NT2/D1 (cell line): ENCODE results near the gene PLCB3.

ENCODE experiments used
- DNase-seq: peaks from one replicate; pipeline ENCODE4 v3.0.0-alpha.2; 2011; ENCODE audit warnings: low read depth, low spot score
- H3K27me3 ChIP-seq: 2 replicates; pipeline ENCODE4 v1.6.0; 2011; ENCODE audit warnings: mild to moderate bottlenecking; ENCODE audit not compliant: insufficient read length, insufficient read depth
- H3K36me3 ChIP-seq: 2 replicates; pipeline ENCODE4 v1.6.1; 2011; ENCODE audit warnings: mild to moderate bottlenecking, low read length, mixed read lengths; ENCODE audit not compliant: insufficient read depth, insufficient read length
- H3K4me1 ChIP-seq: 2 replicates; pipeline ENCODE4 v1.5.1; 2011; ENCODE audit not compliant: insufficient read depth, insufficient read length
- H3K4me3 ChIP-seq: 2 replicates; pipeline ENCODE4 v1.5.1; 2011; ENCODE audit warnings: low read depth; ENCODE audit not compliant: insufficient read length
- H3K9ac ChIP-seq: 2 replicates; pipeline ENCODE4 v1.6.0; 2011; ENCODE audit warnings: low read depth; ENCODE audit not compliant: insufficient read length
- H3K9me3 ChIP-seq: 2 replicates; pipeline ENCODE4 v1.5.1; 2011; ENCODE audit warnings: mild to moderate bottlenecking, low read length; ENCODE audit not compliant: insufficient read depth
- SUZ12 ChIP-seq: IDR thresholded peaks from 2 replicates; pipeline ENCODE4 v1.6.1; 2011; ENCODE audit not compliant: insufficient read length, insufficient read depth; ENCODE audit errors: extremely low read depth
- YY1 ChIP-seq: IDR thresholded peaks from 2 replicates; pipeline ENCODE4 v1.6.1; 2011; ENCODE audit not compliant: insufficient read length, insufficient read depth
- ZNF274 ChIP-seq: IDR thresholded peaks from 2 replicates; pipeline ENCODE4 v1.6.1; 2011; ENCODE audit warnings: mild to moderate bottlenecking, low read depth, low read length

PLCB3 gene

DNA sequence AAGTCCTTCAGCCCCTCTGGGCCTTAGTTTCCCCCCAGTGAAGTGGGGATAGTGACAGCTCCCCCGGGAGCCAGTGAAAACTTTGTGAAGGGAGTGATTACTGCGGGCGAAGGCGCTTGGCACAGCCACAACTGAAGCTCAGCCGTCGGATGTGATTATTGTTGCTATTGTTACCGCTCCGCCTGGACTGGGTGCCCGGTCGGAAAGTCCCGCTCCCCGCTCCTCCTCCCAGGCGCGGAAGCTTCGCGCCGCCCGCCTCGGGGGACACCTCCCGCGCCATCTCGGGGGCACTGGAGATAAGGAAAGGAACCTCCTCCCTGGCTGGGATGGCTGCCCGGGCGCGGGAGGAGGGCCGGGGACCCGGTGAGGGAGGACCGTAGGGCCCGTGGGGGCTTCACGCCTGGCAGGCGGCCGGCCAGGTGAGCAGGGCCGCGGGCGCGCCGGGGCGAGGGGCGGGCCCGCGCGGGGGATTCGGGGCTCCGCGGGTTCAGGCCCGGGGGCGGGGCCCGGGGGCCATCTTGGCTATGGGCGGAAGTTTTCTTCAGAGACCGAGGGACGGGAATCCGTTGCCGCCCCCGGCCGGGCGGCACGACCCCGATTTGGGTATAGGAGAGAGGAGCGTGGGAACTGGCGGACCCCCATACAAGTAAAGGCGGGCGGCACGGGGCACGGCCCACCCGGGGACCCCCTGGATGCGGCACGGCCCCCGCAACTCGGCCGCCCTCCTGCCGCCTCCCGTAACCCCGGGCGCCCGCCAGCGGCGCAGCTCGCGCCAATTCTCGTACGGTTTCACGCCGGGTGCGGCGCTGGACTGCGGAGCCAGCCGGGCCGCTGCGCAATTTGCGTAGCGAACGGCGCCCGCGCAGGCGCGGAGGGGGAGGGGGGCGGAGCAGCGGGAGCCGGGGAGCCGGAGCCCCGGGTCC, 33.9 kb downstream of the PLCB3 start, which contains the start of gene GPR137:
Gene GPR137 (plus strand): TSS at position 887 of the 923 bp plus-strand sequence. CDS start 677 bp downstream, outside the sequence.
- H3K9me3 ChIP-seq: no peaks in the 10 kb centered on the region
- peaks cover 2% of the 10 kb centered on the region for H3K4me1 ChIP-seq
- peak; percentile 84 for TF ChIP-seq YY1
- TF ChIP-seq ZNF274: no peak
- no peak for TF ChIP-seq SUZ12
- H3K9ac ChIP-seq: peak within 1 kb of the TSS; percentile 93
- H3K27me3 ChIP-seq: peaks cover 12% of the 10 kb centered on the region
- peak within 1 kb of the TSS; percentile 75 for H3K4me3 ChIP-seq
- H3K36me3 ChIP-seq: peaks cover 23% of the 10 kb centered on the region
- DNase-seq: no peak

DNA sequence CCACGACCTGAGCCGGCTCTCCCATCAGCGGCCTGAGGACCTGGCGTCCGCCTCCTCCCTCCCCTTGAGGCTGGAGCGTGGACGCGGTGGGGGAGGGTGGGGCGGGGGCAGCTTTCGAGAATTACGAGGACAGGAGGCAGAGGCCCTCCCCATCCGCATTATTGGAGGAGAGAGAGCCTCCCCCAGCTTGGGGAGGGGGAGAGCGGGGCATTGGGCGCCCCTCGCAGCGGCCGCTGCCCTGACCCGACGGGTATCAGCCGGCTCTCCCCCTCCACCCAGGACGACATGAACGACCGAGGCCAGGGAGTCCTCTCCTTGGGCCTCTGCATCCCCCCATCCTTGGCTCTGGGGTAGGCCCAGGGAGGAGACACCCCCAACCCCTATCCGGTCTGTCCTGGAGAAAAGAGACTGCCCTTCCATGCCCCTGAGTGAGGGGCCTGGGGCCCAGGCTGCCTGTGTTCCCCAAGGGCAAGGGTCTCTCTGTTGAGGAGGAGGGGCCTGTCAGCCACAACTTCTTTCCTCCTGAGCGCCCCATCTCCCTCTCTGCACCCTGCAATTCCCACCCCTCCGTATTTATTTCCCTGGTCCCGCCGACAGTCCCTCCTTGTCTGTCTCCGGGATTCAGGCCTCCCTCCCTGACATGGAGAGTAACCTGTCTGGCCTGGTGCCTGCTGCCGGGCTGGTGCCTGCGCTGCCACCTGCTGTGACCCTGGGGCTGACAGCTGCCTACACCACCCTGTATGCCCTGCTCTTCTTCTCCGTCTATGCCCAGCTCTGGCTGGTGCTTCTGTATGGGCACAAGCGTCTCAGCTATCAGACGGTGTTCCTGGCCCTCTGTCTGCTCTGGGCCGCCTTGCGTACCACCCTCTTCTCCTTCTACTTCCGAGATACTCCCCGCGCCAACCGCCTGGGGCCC, 34.8 kb downstream of the PLCB3 start:
- no peaks in the 10 kb centered on the region for H3K9me3 ChIP-seq
- TF ChIP-seq ZNF274: no peak
- no peak for TF ChIP-seq YY1
- TF ChIP-seq SUZ12: no peak
- H3K36me3 ChIP-seq: peaks cover 23% of the 10 kb centered on the region
- no peak for DNase-seq
- H3K27me3 ChIP-seq: peaks cover 21% of the 10 kb centered on the region
- peak overlapping the region; percentile 93 for H3K9ac ChIP-seq
- peaks cover 4% of the 10 kb centered on the region for H3K4me1 ChIP-seq
- H3K4me3 ChIP-seq: peak overlapping the region; percentile 75

GRCh38 chr11:64286801-64287159, 35.5 kb downstream of the PLCB3 start:
- peaks cover 6% of the 10 kb centered on the region for H3K4me1 ChIP-seq
- H3K9me3 ChIP-seq: no peaks in the 10 kb centered on the region
- TF ChIP-seq ZNF274 (no peak), SUZ12 (no peak), YY1 (no peak)
- H3K27me3 ChIP-seq: peaks cover 28% of the 10 kb centered on the region
- DNase-seq: no peak
- no peak overlapping the region for H3K9ac ChIP-seq
- peaks cover 20% of the 10 kb centered on the region for H3K36me3 ChIP-seq
- no peak overlapping the region for H3K4me3 ChIP-seq

- TF ChIP-seq SUZ12 (no peak), YY1 (no peak), ZNF274 (no peak)
- H3K9me3 ChIP-seq: no peaks in the 10 kb centered on the region
- H3K27me3 ChIP-seq: peaks cover 38% of the 10 kb centered on the region
- no peak for DNase-seq
- H3K9ac ChIP-seq: no peak overlapping the region
- H3K4me1 ChIP-seq: peaks cover 11% of the 10 kb centered on the region
- H3K36me3 ChIP-seq: peaks cover 13% of the 10 kb centered on the region
- H3K4me3 ChIP-seq: no peak overlapping the region
These were observed 36.5 kb downstream of the PLCB3 start for GRCh38 chr11:64287676-64288352.

DNA sequence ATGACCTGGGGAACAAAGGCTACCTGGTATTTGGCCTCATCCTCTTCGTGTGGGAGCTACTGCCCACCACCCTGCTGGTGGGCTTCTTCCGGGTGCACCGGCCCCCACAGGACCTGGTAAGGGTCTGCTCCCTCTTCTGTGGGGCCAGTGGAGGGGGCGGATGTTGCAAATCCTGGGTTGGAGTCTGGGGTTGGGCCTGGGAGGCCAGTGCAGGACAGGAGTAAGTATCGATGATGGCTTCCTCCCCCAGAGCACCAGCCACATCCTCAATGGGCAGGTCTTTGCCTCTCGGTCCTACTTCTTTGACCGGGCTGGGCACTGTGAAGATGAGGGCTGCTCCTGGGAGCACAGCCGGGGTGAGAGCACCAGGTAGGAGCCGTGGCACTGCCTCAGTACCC, 37.0 kb downstream of the PLCB3 start:
- Histone ChIP-seq H3K36me3 (peaks cover 13% of the 10 kb centered on the region), H3K4me1 (peaks cover 11% of the 10 kb centered on the region), H3K4me3 (no peak overlapping the region), H3K9me3 (no peaks in the 10 kb centered on the region), H3K9ac (no peak overlapping the region), H3K27me3 (peaks cover 44% of the 10 kb centered on the region)
- DNase-seq: no peak
- TF ChIP-seq ZNF274: no peak
- TF ChIP-seq YY1: no peak
- no peak for TF ChIP-seq SUZ12

- Histone ChIP-seq H3K4me3 (no peak overlapping the region), H3K36me3 (peaks cover 13% of the 10 kb centered on the region), H3K9me3 (no peaks in the 10 kb centered on the region), H3K4me1 (peaks cover 11% of the 10 kb centered on the region), H3K9ac (no peak overlapping the region), H3K27me3 (peaks cover 51% of the 10 kb centered on the region)
- no peak for DNase-seq
- no peak for TF ChIP-seq YY1
- no peak for TF ChIP-seq SUZ12
- no peak for TF ChIP-seq ZNF274
These were observed 37.8 kb downstream of the PLCB3 start for GRCh38 chr11:64289002-64289564.
